ENCODE measurements around the gene BANP. TPM values are rescaled to one million over a fixed set of nuclear protein-coding genes. Genes with fewer than 3 reads are reported as not detected.
"Not testable (repeated sequence)": the region's sequence is repeated elsewhere in the genome, so short reads cannot be mapped to it uniquely, and the experiment has no call there.

Gene BANP
- total and polyA plus RNA-seq, 11 donors, result 7.2 to 20.7 (median 13.3) TPM

DNA sequence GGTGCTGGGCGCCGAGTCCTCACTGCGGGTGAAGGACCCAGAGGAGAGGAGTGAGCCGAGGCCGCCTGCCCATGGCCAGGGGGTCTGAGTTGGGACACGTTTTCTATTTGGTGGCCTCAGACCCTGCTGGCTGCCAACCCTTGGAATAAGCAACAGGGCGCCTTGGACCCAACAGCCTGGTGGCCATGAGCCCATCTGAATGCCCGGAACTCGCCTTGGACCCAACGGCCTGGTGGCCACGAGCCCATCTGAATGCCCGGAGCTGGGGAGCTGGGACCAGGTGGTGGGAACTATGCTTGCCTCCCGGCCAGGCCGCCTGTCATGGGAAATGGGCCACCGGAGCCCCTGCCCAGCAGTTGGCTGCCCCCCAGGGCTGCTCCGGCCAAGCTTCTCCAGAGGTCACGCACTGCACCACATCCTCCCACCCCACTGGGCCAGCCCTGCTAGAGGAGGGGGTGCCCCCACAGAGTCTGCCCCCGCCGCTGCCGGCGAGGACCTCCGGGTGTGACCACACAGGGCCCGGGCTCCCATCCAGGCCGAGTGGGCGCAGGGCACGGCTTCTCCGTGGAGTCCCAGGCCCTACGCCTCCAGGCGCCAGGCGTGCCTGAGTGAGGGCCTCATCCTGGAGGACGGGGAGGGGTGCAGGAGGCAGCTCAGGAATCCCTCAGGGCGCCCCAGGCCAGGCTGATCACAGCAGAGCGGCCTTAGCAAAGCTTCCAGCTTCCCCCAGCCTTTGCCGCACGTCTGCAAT, 140.2 kb downstream of the BANP start:
- 51 to 71% (median 65%) methylated on average over 9 to 35 of the region's 35 CpGs for WGBS, 4 donors
- H3K9me3 ChIP-seq; H3K27me3 ChIP-seq; intact Hi-C loops (cut with DNase I); H3K36me3 ChIP-seq: not testable (repeated sequence)
- Histone ChIP-seq H3K4me3 (peak overlapping the region in 1 of 12 donors; percentile 9), H3K4me1 (peaks cover 0 to 19% (median 4%) of the 10 kb centered on the region in 12 donors), H3K27ac (peak overlapping the region in 7 of 12 donors; percentile 13 to 52 (median 25))
- peak in 1 of 5 donors; percentile 31 for DNase-seq
- peak in 3 of 4 donors; percentile 21 to 40 (median 31) for ATAC-seq

DNA sequence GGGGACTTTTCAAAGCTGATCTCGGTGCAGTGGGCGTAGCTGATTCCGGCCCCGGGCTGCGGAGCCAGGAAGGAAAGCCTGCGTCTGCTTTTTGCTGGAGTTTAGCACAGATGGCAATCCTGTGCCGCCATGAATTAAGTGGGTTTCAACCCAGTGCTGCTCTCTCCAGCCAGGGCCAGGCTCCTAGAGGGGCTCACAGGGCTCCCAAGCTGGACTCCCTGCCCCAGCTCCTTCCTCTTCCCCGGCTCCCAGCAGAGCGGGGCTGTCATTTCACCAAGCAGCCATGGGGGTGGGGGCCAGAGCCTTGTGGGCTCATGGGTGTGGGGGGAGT, 140.7 kb downstream of the BANP start:
- H3K27me3 ChIP-seq; intact Hi-C loops (cut with DNase I); DNase-seq; H3K36me3 ChIP-seq: not testable (repeated sequence)
- peak overlapping the region in 2 of 12 donors; percentile 25 to 49 for H3K27ac ChIP-seq
- ATAC-seq, result peak in 1 of 4 donors; percentile 50
- 2 to 49% (median 40%) methylated on average over 6 to 9 of the region's 9 CpGs for WGBS, 4 donors
- peaks cover 0 to 19% (median 4%) of the 10 kb centered on the region in 12 donors for H3K4me1 ChIP-seq
- H3K9me3 ChIP-seq, result peaks cover 0 to 14% (median 7%) of the 10 kb centered on the region in 12 donors
- H3K4me3 ChIP-seq, result peak overlapping the region in 1 of 12 donors; percentile 9

GRCh38 chr16:88092791-88093555, 141.7 kb downstream of the BANP start:
- intact Hi-C loops (cut with DNase I); ATAC-seq; H3K4me3 ChIP-seq; H3K27ac ChIP-seq; H3K27me3 ChIP-seq; H3K36me3 ChIP-seq: not testable (repeated sequence)
- H3K4me1 ChIP-seq, result peaks cover 0 to 16% (median 1%) of the 10 kb centered on the region in 12 donors
- peaks cover 0 to 22% (median 7%) of the 10 kb centered on the region in 12 donors for H3K9me3 ChIP-seq
- DNase-seq, result peak in 1 of 5 donors; percentile 10
- WGBS, 4 donors, result 76 to 90% (median 82%) methylated on average over 12 to 31 of the region's 34 CpGs

- H3K9me3 ChIP-seq, result peaks cover 0 to 22% (median 7%) of the 10 kb centered on the region in 12 donors
These were observed 142.5 kb downstream of the BANP start for GRCh38 chr16:88093556-88094252.

GRCh38 chr16:88094253-88094575, 143.0 kb downstream of the BANP start:
- 65 to 80% (median 67%) methylated on average over 16 to 17 of the region's 17 CpGs for WGBS, 4 donors

More at GRCh38 chr16:88093556-88094252, 142.5 kb downstream of the BANP start:
- DNase-seq, result peak in 1 of 5 donors; percentile 17
- H3K27me3 ChIP-seq; H3K36me3 ChIP-seq; ATAC-seq; intact Hi-C loops (cut with DNase I); H3K27ac ChIP-seq: not testable (repeated sequence)
- peak overlapping the region in 4 of 12 donors; percentile 7 to 25 (median 15) for H3K4me3 ChIP-seq
- peaks cover 0 to 16% (median 1%) of the 10 kb centered on the region in 12 donors for H3K4me1 ChIP-seq
- WGBS, 4 donors, result 64 to 74% (median 68%) methylated on average over 18 to 22 of the region's 25 CpGs

GRCh38 chr16:88094900-88095299, 143.7 kb downstream of the BANP start:
- 94 to 97% (median 96%) methylated on average over 3 of the region's 3 CpGs for WGBS, 4 donors
- Histone ChIP-seq H3K4me1 (peaks cover 0 to 15% (median 1%) of the 10 kb centered on the region in 12 donors), H3K9me3 (peaks cover 0 to 22% (median 7%) of the 10 kb centered on the region in 12 donors), H3K27me3 (peaks cover 0 to 17% (median under 1%) of the 10 kb centered on the region in 9 donors)
- H3K27ac ChIP-seq; ATAC-seq; H3K4me3 ChIP-seq; H3K36me3 ChIP-seq; intact Hi-C loops (cut with DNase I): not testable (repeated sequence)
- DNase-seq, result peak in 1 of 5 donors; percentile 2

More at GRCh38 chr16:88094253-88094575, 143.0 kb downstream of the BANP start:
- ATAC-seq; H3K27ac ChIP-seq; intact Hi-C loops (cut with DNase I); H3K36me3 ChIP-seq; DNase-seq: not testable (repeated sequence)
- Histone ChIP-seq H3K4me3 (peak overlapping the region in 4 of 12 donors; percentile 7 to 25 (median 15)), H3K9me3 (peaks cover 0 to 22% (median 7%) of the 10 kb centered on the region in 12 donors), H3K27me3 (peaks cover 0 to 11% (median 0%) of the 10 kb centered on the region in 9 donors), H3K4me1 (peaks cover 0 to 16% (median 1%) of the 10 kb centered on the region in 12 donors)

DNA sequence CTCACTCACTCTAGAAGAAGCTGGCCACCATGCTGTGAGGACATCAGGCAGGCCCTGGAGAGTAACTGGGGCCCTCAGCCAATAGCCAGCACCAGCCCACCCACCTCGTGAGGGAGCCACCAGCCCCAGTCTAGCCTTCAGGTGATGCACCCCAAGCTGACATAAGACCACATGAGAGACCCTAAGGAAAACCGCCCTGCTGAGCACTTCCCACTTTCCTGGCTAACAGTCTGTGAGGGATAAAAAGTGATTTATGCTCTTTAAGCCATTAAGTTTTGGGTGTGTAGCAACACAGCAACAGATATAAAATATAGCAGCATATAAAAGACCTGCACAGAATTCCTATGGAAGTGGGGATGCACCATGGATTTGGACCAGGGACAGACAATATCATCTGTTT, 145.4 kb downstream of the BANP start:
- WGBS, 4 donors, result 75 to 86% (median 83%) methylated on average over 2 of the region's 2 CpGs
- H3K4me3 ChIP-seq; H3K4me1 ChIP-seq; H3K27ac ChIP-seq; H3K36me3 ChIP-seq; intact Hi-C loops (cut with DNase I); DNase-seq; ATAC-seq: not testable (repeated sequence)
- Histone ChIP-seq H3K27me3 (peaks cover 0 to 34% (median 10%) of the 10 kb centered on the region in 9 donors), H3K9me3 (peaks cover 0 to 22% (median 7%) of the 10 kb centered on the region in 12 donors)

GRCh38 chr16:88098731-88099562, 147.7 kb downstream of the BANP start:
- intact Hi-C loops (cut with DNase I), result not testable (repeated sequence)

More at GRCh38 chr16:88098731-88099562, 147.7 kb downstream of the BANP start:
- ATAC-seq, H3K27ac ChIP-seq, H3K4me3 ChIP-seq, H3K4me1 ChIP-seq, H3K36me3 ChIP-seq: not testable (repeated sequence)
- peaks cover 0 to 22% (median 7%) of the 10 kb centered on the region in 12 donors for H3K9me3 ChIP-seq
- WGBS, 4 donors, result 80 to 89% (median 85%) methylated on average over 22 to 25 of the region's 25 CpGs
- peak in 1 of 5 donors; percentile 8 for DNase-seq
- peaks cover 0 to 41% (median 12%) of the 10 kb centered on the region in 9 donors for H3K27me3 ChIP-seq

Measured in heart left ventricle (tissue), 16 donors.